A549 (cell line): Measurements from ENCODE around the gene PUM1. TPM values are rescaled to one million over a fixed set of nuclear protein-coding genes. Genes with fewer than 3 reads are reported as not detected.

Experiments
- ATAC-seq, 2 experiments: fragments of 200-7000 bp in 1 of 2; fragments of >200 bp in 1 of 2; cut with Nextera tagmentation in 1 of 2; cut with Tn5 transposase in 1 of 2; 3 replicates each; pipeline versions ENCODE4 v1.8.0 to v1.9.1; 2018 to 2020; ENCODE audit warnings: mild to moderate bottlenecking in 1 of 2, moderate library complexity in 1 of 2
- CTCF ChIA-PET: fragments of 300-600 bp; sonication (Branson Sonifier 250); formaldehyde crosslinking; extraction: SDS; loops from one replicate; lab custom pipeline; 2021; ENCODE audit warnings: antibody characterized with exemption, inconsistent platforms; lab: Yijun Ruan, JAX
- POLR2A ChIA-PET: fragments of 350-600 bp; formaldehyde crosslinking; extraction: SDS; loops from one replicate; lab custom pipeline; 2021; ENCODE audit warnings: antibody characterized with exemption, inconsistent platforms; lab: Yijun Ruan, JAX
- DNase-seq, 2 experiments: peaks; one replicate each; pipeline versions ENCODE4 v3.0.0 to v3.0.0-alpha.2; 2011 to 2016; ENCODE audit warnings: low read depth in 1 of 2, low spot score in 1 of 2
- FAIRE-seq: peaks from 2 replicates; lab custom pipeline; 2011; peaks lifted over from hg19 to GRCh38; lab: Jason Lieb, UNC
- H3K27ac ChIP-seq, 2 experiments: fragments of >200 bp; sonication (Bioruptor Twin); formaldehyde crosslinking; 3 replicates each; pipeline ENCODE4 v1.5.1; 2016 to 2017
- H3K4me1 ChIP-seq: fragments of >200 bp; sonication (Bioruptor Twin); formaldehyde crosslinking; 3 replicates; pipeline ENCODE4 v1.6.1; 2016
- H3K4me2 ChIP-seq: fragments of >200 bp; sonication (Bioruptor Twin); formaldehyde crosslinking; 3 replicates; pipeline ENCODE4 v1.6.1; 2016
- H3K4me3 ChIP-seq: fragments of >200 bp; sonication (Bioruptor Twin); formaldehyde crosslinking; 3 replicates; pipeline ENCODE4 v1.5.1; 2016
- H3K9me3 ChIP-seq: fragments of >200 bp; sonication (Bioruptor Twin); formaldehyde crosslinking; 3 replicates; pipeline ENCODE4 v1.6.1; 2016
- ATOH8 ChIP-seq: fragments of 250-450 bp; sonication (Bioruptor Pico); IDR thresholded peaks from 2 replicates; pipeline ENCODE4 v1.5.0; 2020; ENCODE audit warnings: low read depth, mild to moderate bottlenecking, moderate library complexity
- BCL3 ChIP-seq: fragments of >200 bp; sonication (Bioruptor Twin); formaldehyde crosslinking; IDR thresholded peaks from 3 replicates; pipeline ENCODE4 v1.6.1; 2016
- BHLHE40 ChIP-seq: IDR thresholded peaks from 2 replicates; pipeline ENCODE4 v1.6.1; 2012; ENCODE audit warnings: low read depth, low read length, inconsistent platforms
- CBX2 ChIP-seq: fragments of 200-600 bp; sonication (generic); IDR thresholded peaks from 2 replicates; pipeline ENCODE4 v1.6.1; 2016; ENCODE audit warnings: low read depth, mild to moderate bottlenecking, borderline replicate concordance
- CBX8 ChIP-seq: fragments of 200-600 bp; sonication (generic); IDR thresholded peaks from 2 replicates; pipeline ENCODE4 v1.6.1; 2016
- CEBPB ChIP-seq, 2 experiments: fragments of >200 bp in 1 of 2; sonication (Bioruptor Twin) in 1 of 2; formaldehyde crosslinking in 1 of 2; IDR thresholded peaks; 2 replicates each; pipeline ENCODE4 v1.6.1; 2012 to 2016
- CHD2 ChIP-seq: fragments of 150-350 bp; IDR thresholded peaks from 2 replicates; pipeline ENCODE4 v1.6.1; 2014; ENCODE audit warnings: low read length; ENCODE audit not compliant: partially characterized antibody
- EP300 ChIP-seq, 2 experiments: fragments of >200 bp; sonication (Bioruptor Twin); formaldehyde crosslinking; IDR thresholded peaks; 2 replicates in 1 of 2; 3 replicates in 1 of 2; pipeline ENCODE4 v1.6.1; 2016 to 2017
- ESRRA ChIP-seq: fragments of 150-350 bp; IDR thresholded peaks from 2 replicates; pipeline ENCODE4 v1.6.1; 2014; ENCODE audit warnings: mild to moderate bottlenecking, low read length, borderline replicate concordance
- HEYL ChIP-seq: fragments of 250-450 bp; sonication (Bioruptor Pico); IDR thresholded peaks from 2 replicates; pipeline ENCODE4 v1.8.0; 2021; ENCODE audit warnings: mild to moderate bottlenecking, moderate library complexity
- HOXA7 ChIP-seq: fragments of 250-450 bp; sonication (Bioruptor Pico); IDR thresholded peaks from 2 replicates; pipeline ENCODE4 v1.5.0; 2020; ENCODE audit warnings: mild to moderate bottlenecking, moderate library complexity
- HOXB13 ChIP-seq: fragments of 250-450 bp; sonication (Bioruptor Pico); IDR thresholded peaks from 2 replicates; pipeline ENCODE4 v1.5.0; 2020; ENCODE audit warnings: low read depth, mild to moderate bottlenecking, moderate library complexity
- HOXB5 ChIP-seq: fragments of 250-450 bp; sonication (Bioruptor Pico); IDR thresholded peaks from 2 replicates; pipeline ENCODE4 v1.5.0; 2020; ENCODE audit warnings: mild to moderate bottlenecking, moderate library complexity
- JUNB ChIP-seq: fragments of >200 bp; sonication (Bioruptor Twin); formaldehyde crosslinking; IDR thresholded peaks from 2 replicates; pipeline ENCODE4 v1.6.1; 2016
- KDM1A ChIP-seq: fragments of 200-600 bp; sonication (generic); IDR thresholded peaks from 2 replicates; pipeline ENCODE4 v1.6.1; 2016; ENCODE audit warnings: low read depth, mild to moderate bottlenecking
- MAFK ChIP-seq: fragments of 450-650 bp; IDR thresholded peaks from 2 replicates; pipeline ENCODE4 v1.6.1; 2014; ENCODE audit not compliant: partially characterized antibody
- NFE2L2 ChIP-seq: fragments of 150-350 bp; conservative IDR thresholded peaks from 2 replicates; pipeline ENCODE4 v1.6.1; 2014; ENCODE audit warnings: low read length
- PHF8 ChIP-seq: fragments of 200-600 bp; sonication (generic); IDR thresholded peaks from 2 replicates; pipeline ENCODE4 v1.6.1; 2016; ENCODE audit warnings: low read depth, mild to moderate bottlenecking, antibody characterized with exemption, moderate library complexity, borderline replicate concordance
- POLR2A ChIP-seq: IDR thresholded peaks from 2 replicates; pipeline ENCODE4 v1.6.1; 2012; ENCODE audit warnings: mild to moderate bottlenecking, low read length
- RCOR1 ChIP-seq: fragments of 150-350 bp; IDR thresholded peaks from 2 replicates; pipeline ENCODE4 v1.6.1; 2014; ENCODE audit warnings: antibody characterized with exemption, low read length, low read depth
- SREBF2 ChIP-seq: fragments of 450-650 bp; IDR thresholded peaks from 2 replicates; pipeline ENCODE4 v1.6.1; 2014; ENCODE audit warnings: mild to moderate bottlenecking, moderate library complexity
- TFCP2L1 ChIP-seq: fragments of 250-450 bp; sonication (Bioruptor Pico); IDR thresholded peaks from 2 replicates; pipeline ENCODE4 v1.5.0; 2021; ENCODE audit warnings: mild to moderate bottlenecking
- TP53 ChIP-seq: fragments of 250-450 bp; sonication (Bioruptor Pico); IDR thresholded peaks from 2 replicates; pipeline ENCODE4 v1.5.0; 2021; ENCODE audit warnings: mild to moderate bottlenecking, moderate library complexity
- ZC3H11A ChIP-seq: fragments of 450-650 bp; IDR thresholded peaks from 2 replicates; pipeline ENCODE4 v1.6.1; 2014; ENCODE audit warnings: antibody characterized with exemption, mild to moderate bottlenecking
- ZFP36 ChIP-seq: fragments of 450-650 bp; IDR thresholded peaks from 2 replicates; pipeline ENCODE4 v1.6.1; 2014; ENCODE audit warnings: borderline replicate concordance; ENCODE audit not compliant: partially characterized antibody
- ZNF302 ChIP-seq: fragments of 250-450 bp; sonication (Bioruptor Pico); IDR thresholded peaks from 2 replicates; pipeline ENCODE4 v1.9.0; 2021; ENCODE audit warnings: inconsistent platforms, mild to moderate bottlenecking, moderate library complexity
- ZSCAN20 ChIP-seq: fragments of 250-450 bp; sonication (Bioruptor Pico); IDR thresholded peaks from 2 replicates; pipeline ENCODE4 v1.8.0; 2022; ENCODE audit warnings: mild to moderate bottlenecking, moderate library complexity
- WGBS: methylation state at CpG from one replicate; pipeline ENCODE4 v1.1.6; 2017; ENCODE audit errors: missing lambda C conversion rate; 5-methylcytosine and 5-hydroxymethylcytosine counted together
- polyA plus RNA-seq, 4 experiments: library from polyadenylated mRNA; depleted of rRNA in 3 of 4; stranded (reverse); fragments of >200 nt; fragmentation: RNase III in 1 of 4; extraction: RNeasy Plus Mini Kit Qiagen cat#74134 plus additional on column Dnase treatment in 1 of 4; gene quantifications; 2 replicates in 3 of 4; 3 replicates in 1 of 4; pipeline ENCODE4 v1.2.3, GENCODE V29; 2011 to 2017
- TF ChIP-seq, protein P1 (sequence below): IDR thresholded peaks from 2 replicates; pipeline ENCODE4 v1.6.1; 2012; ENCODE audit warnings: low read depth, borderline replicate concordance
- TF ChIP-seq, protein P2 (sequence below): IDR thresholded peaks from 2 replicates; pipeline ENCODE4 v1.6.1; 2012

PUM1 gene
- polyA plus RNA-seq, 2 of the 4 experiments (the other 2 are of a cell fraction): 30.2 to 55.3 TPM

- Histone ChIP-seq H3K4me2 (no peak overlapping the region), H3K9me3 (no peaks in the 10 kb centered on the region), H3K4me1 (peaks cover 29% of the 10 kb centered on the region), H3K27ac (no peak overlapping the region), H3K4me3 (no peak overlapping the region)
- WGBS: 90% methylated on average over 8 of the region's 8 CpGs
- ChIA-PET CTCF (no interaction called here), POLR2A (no interaction called here)
- DNase-seq (no peak), ATAC-seq (no peak), FAIRE-seq (no peak)
- no peak for TF ChIP-seq NFE2L2
- TF ChIP-seq HEYL (CRISPR knock-in tag): no peak
- no peak for TF ChIP-seq CBX2
- no peak for TF ChIP-seq ZNF302 (CRISPR knock-in tag)
- TF ChIP-seq ZFP36: no peak
- no peak for TF ChIP-seq HOXB5 (CRISPR knock-in tag)
- no peak for TF ChIP-seq BCL3
- TF ChIP-seq CHD2: no peak
- no peak for TF ChIP-seq BHLHE40
- TF ChIP-seq, protein P1, sequence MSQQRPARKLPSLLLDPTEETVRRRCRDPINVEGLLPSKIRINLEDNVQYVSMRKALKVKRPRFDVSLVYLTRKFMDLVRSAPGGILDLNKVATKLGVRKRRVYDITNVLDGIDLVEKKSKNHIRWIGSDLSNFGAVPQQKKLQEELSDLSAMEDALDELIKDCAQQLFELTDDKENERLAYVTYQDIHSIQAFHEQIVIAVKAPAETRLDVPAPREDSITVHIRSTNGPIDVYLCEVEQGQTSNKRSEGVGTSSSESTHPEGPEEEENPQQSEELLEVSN: no peak
- TF ChIP-seq RCOR1: no peak
- no peak for TF ChIP-seq ATOH8 (CRISPR knock-in tag)
- TF ChIP-seq, protein P2, sequence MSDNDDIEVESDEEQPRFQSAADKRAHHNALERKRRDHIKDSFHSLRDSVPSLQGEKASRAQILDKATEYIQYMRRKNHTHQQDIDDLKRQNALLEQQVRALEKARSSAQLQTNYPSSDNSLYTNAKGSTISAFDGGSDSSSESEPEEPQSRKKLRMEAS: no peak
- TF ChIP-seq MAFK: no peak
- TF ChIP-seq TP53 (CRISPR knock-in tag): no peak
- TF ChIP-seq ZC3H11A: no peak
Measured at GRCh38 chr1:30965924-30966599, 99.5 kb downstream of the PUM1 start.

GRCh38 chr1:30964706-30965105, 100.8 kb downstream of the PUM1 start:
- no peak for FAIRE-seq
- Histone ChIP-seq H3K4me1 (peaks cover 29% of the 10 kb centered on the region), H3K4me3 (no peak overlapping the region), H3K27ac (no peak overlapping the region), H3K9me3 (no peaks in the 10 kb centered on the region), H3K4me2 (no peak overlapping the region)
- CTCF ChIA-PET: no interaction called here
- no peak for ATAC-seq
- no peak for TF ChIP-seq ZC3H11A
- TF ChIP-seq, protein P2: no peak
- TF ChIP-seq ESRRA: no peak
- TF ChIP-seq MAFK: no peak
- TF ChIP-seq PHF8: no peak
- no peak for TF ChIP-seq TFCP2L1 (CRISPR knock-in tag)
- TF ChIP-seq HOXB13: no peak
- TF ChIP-seq POLR2A: no peak
- no peak for TF ChIP-seq ZSCAN20 (CRISPR knock-in tag)
- no peak for TF ChIP-seq JUNB
- no peak for TF ChIP-seq CBX8
- TF ChIP-seq CEBPB (IDR thresholded peaks at IDR 0.05): no peak
- TF ChIP-seq KDM1A: no peak
- no peak for TF ChIP-seq EP300 (IDR thresholded peaks at IDR 0.05)
- no peak for TF ChIP-seq HOXA7 (CRISPR knock-in tag)
- no peak for TF ChIP-seq SREBF2
- DNase-seq: no peak
- WGBS: 90% methylated on average over 7 of the region's 7 CpGs
- POLR2A ChIA-PET: no interaction called here
